GM08714 (cell line): ENCODE measurements around the gene CES4A.

Source experiments
- H3K4me3 ChIP-seq: fragments of 200-500 bp; sonication (Bioruptor generic); 2 replicates; pipeline ENCODE4 v1.5.1; 2014; ENCODE audit warnings: mild to moderate bottlenecking, low read length, inconsistent platforms
- ZNF274 ChIP-seq: IDR thresholded peaks from 2 replicates; pipeline ENCODE4 v1.6.1; 2012; ENCODE audit warnings: mild to moderate bottlenecking, low read depth, low read length

Gene CES4A

GRCh38 chr16:66996324-66996982 is 8.1 kb downstream of the CES4A start:
- no peak for TF ChIP-seq ZNF274
- no peak overlapping the region for H3K4me3 ChIP-seq

- H3K4me3 ChIP-seq: no peak overlapping the region
- TF ChIP-seq ZNF274: no peak
Observed at GRCh38 chr16:66996983-66997358, 8.6 kb downstream of the CES4A start.

- H3K4me3 ChIP-seq: peak overlapping the region; percentile 17; the same call in 1 of the 2 replicates
Observed at GRCh38 chr16:67000384-67001351, 12.3 kb downstream of the CES4A start.

GRCh38 chr16:67001726-67002125 is 13.3 kb downstream of the CES4A start:
- TF ChIP-seq ZNF274: no peak
- no peak overlapping the region for H3K4me3 ChIP-seq

More at GRCh38 chr16:67000384-67001351, 12.3 kb downstream of the CES4A start:
- no peak for TF ChIP-seq ZNF274

DNA sequence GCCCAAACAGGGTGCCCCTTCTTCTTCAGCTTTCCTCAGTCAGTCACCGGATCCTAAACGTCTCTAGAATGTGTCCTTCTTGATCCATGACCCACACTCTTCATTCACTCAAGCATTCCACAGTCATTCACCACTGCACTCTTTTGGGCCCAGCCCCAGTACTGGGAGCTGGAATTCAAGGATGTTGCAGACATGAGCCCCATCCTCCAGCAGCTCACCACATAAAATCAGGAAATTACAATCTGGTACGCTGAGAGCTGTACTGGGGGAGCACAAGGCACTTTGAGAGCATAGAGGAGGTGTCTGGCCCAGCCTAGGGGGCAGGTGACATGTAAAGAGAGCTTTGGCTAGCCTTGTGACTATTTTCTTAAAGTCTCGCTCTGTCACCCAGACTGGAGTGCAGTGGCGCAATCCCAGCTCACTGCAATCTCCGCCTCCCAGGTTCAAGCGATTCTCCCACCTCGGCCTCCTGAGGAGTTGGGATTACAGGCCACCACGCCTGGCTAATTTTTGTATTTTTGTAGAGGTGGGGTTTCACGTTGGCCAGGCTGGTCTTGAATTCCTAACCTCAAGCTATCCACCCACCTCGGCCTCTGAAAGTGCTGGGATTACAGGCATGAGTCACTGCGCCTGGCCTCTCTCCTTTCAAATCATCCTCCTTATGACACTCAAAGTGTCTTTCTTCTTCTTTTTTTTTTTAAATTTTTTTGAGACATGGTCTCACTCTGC is 18.7 kb downstream of the CES4A start:
- no peak for TF ChIP-seq ZNF274
- no peak overlapping the region for H3K4me3 ChIP-seq

DNA sequence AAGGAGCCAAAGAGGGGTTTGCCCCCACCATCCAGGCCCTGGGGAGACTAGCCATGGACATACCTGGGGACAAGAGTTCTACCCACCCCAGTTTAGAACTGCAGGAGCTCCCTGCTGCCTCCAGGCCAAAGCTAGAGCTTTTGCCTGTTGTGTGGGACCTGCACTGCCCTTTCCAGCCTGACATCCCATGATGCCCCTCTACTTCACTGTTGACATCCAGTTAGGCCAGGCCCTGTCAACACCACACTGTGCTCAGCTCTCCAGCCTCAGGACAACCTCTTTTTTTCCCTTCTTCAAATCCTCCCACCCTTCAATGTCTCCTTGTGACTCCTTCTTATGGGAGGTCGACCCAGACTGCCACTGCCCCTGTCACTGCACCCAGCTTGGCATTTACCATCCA is 20.8 kb downstream of the CES4A start:
- no peak for TF ChIP-seq ZNF274
- no peak overlapping the region for H3K4me3 ChIP-seq

- TF ChIP-seq ZNF274: no peak
- H3K4me3 ChIP-seq: no peak overlapping the region
Observed at GRCh38 chr16:67011274-67011673, 22.9 kb downstream of the CES4A start.

DNA sequence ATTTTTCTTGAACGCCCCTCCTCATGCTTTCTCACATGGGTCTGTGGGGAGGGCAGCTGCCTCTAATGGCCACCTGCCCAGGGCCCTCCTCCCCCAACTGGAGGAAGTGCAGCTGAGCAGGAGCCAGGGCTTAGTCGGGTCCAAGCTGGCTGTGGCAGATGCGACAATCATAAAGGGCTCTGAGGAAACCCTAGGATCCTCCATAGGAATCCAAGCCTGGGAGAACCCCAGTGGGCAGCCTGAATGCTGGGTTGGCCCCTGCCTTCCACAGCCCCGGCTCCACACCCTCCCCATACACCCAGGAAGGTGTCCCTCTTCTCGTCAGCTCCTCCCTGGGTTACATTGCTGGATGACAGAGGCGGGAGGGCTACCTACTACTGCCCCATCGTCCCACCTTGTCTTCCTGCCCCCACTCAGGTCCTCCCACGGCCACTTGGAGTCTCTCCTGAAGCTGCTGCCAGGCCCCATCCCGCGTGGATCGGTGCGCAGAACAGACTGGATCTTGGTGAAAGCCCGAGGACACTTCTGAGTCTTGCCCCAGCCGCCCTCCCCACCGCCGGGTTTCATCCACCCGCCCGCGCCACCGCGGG is 24.9 kb downstream of the CES4A start:
- TF ChIP-seq ZNF274: no peak
- H3K4me3 ChIP-seq: no peak overlapping the region; the same call in 1 of the 2 replicates

- peak overlapping the region; percentile 29; the same call in 1 of the 2 replicates for H3K4me3 ChIP-seq
Observed at GRCh38 chr16:67013823-67014633, 25.6 kb downstream of the CES4A start.

GRCh38 chr16:67014634-67015312 is 26.4 kb downstream of the CES4A start:
- H3K4me3 ChIP-seq: no peak overlapping the region; the same call in 1 of the 2 replicates
- TF ChIP-seq ZNF274: no peak

More at GRCh38 chr16:67013823-67014633, 25.6 kb downstream of the CES4A start:
- TF ChIP-seq ZNF274: no peak

DNA sequence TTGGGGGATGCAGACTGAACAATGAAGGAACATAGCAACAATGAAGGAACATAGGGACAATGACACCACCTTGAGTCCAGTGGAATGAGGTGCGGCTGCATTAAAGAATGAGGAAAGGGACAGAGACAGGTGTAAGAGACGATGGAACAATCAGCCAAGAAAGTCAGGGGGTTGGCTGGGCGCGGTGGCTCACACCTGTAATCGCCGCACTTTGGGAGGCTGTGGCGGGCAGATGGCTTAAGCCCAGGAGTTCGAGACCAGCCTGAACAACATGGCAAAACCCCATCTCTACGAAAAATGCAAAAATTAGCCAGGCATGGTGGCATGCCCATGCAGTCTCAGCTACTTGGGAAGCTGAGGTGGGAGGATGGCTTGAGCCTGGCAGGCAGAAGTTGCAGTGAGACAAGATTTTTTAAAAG is 26.9 kb downstream of the CES4A start:
- TF ChIP-seq ZNF274: no peak
- no peak overlapping the region for H3K4me3 ChIP-seq

- H3K4me3 ChIP-seq: no peak overlapping the region
- no peak for TF ChIP-seq ZNF274
Observed at GRCh38 chr16:67016143-67016542, 27.8 kb downstream of the CES4A start.

- H3K4me3 ChIP-seq: no peak overlapping the region
- no peak for TF ChIP-seq ZNF274
Observed at GRCh38 chr16:67016681-67017420, 28.5 kb downstream of the CES4A start.
